ENCODE data around the gene NOL8.
A peak's percentile ranks its signal among the peaks of the same experiment; 100 is the strongest.

Gene NOL8

DNA sequence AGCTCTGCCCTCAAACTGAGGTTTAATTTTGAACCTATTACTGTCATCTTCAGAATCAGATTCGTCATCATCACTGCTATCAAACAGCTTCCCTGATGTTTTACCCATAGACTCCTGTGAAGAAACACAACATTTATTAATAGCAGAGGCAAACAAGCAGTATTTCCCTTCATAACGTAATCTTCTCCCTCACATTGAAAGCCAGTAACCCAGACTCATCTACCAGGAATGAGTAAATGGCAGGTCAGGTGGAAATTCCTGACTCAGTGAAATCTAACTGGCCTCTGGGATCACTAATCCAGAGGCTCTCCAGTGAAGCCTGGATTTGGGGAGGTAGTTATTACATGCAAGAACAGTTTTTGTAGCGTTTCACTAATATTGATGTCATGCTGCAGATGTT, 14.6 kb downstream of the NOL8 start:
- no peak for DNase-seq

DNA sequence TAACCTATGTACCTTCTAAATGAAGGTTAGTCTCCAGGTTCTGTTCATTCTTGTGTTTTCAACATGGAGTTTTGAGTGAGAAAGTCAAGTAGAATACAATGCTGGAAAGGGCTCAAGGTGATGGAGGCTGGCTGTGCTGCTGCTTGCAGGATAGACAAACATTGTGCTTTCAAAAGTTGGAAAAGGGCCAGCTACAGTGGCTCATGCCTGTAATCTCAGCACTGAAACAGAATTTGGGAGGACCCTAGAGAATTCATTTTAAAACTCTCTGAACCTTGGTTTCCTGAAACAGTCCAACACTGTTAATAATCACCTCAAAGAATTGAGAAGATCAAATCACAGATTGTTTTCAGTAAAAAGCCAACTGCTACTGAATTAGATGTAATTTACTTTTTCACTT, 16.3 kb downstream of the NOL8 start:
- no peak for DNase-seq

DNA sequence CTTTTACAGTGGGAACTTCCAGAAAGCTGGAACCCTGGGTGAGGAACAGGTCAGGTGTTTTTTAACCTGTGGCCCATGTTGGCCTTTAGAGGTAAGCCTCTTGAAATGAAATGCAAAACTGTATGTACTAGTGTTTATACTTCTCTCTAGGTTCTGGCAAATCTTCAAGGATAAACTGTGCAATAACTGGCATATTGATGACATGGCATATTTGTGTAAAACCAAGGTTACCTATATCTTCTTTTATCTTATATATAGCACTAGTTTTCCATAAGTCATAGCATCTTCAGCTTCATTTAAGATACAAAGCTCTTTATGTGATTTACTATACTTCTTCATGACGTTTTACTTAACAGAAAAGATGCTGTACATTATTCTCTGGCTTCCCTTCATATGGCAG, 24.2 kb downstream of the NOL8 start:
- no peak for DNase-seq

DNA sequence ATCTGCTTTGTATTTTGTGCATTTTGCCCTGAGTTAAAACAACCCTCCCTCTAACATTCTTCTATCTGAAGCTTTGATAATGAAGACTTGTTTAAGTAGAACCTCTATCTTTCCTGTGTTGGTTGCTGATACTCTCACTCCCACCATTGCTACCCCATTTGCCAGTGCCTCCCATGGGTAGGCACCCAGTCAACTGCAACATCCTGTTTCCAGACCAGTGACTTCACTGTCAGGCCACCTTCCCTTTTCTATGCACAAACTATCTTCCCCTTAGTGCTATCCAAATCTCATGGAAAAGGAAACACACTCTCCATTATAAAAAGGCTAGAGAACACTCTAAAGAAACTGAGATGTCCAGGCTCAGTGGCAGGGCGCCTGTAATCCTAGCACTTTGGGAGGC, 26.0 kb downstream of the NOL8 start:
- DNase-seq, result no peak

DNA sequence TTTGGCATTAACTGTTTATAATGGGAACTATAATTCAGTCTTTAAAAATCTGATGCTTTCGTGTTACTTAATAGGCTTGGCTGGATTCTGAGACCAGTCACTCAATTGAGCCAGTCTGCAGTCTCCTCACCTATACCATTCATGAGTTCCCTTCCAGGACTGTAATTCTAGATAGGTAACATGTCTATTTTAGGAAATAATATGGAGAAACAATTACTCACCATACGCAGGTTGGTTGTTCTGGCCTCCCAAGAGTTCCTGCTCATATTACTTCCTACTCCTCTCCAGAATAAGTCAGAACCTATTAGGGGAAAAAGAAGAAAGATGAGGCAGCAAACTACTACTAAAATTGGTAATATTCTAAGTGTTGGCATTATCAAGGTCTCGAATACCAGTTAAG, 27.1 kb downstream of the NOL8 start:
- DNase-seq, result no peak

DNA sequence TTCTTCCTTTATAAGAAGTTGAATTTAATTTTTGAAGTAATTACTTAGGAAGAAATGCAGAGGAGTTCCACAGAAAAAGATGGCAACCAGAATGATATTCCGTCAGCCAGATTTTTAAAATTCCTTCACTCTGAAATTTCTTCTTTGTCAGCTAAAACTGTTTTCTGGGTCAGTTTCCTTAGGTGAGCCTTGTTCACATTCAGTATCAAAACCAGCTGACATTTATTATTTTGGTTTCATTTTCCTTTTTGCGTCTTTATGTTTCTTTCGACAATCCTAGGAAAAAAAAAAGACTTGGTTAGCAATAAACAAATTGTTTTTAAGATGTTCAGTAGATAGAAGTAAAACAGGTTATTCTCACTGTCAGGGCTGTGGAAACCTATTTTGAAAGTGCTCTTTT, 27.5 kb downstream of the NOL8 start:
- DNase-seq, result no peak

DNA sequence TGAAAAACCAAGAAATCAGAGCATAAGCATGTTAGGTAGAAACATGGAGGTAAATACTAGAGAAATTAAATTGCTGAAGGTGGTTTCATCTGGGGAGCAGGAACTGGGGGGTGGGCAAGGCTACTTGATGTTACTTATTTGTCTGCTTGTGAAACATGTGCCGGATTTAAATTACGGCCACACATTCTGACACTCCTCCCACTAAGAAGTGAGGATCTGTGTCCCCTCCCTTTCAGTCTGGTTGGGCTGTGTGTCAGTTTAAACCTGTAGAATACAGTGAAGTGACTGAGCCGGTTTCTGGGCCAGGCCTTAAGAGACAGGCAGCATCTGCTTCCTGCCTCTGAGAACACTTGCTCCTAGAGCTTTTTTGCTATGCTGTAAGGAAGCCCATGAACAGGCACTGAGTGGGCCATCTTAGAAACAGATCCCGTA, 29.3 kb downstream of the NOL8 start:
- DNase-seq, result no peak

DNA sequence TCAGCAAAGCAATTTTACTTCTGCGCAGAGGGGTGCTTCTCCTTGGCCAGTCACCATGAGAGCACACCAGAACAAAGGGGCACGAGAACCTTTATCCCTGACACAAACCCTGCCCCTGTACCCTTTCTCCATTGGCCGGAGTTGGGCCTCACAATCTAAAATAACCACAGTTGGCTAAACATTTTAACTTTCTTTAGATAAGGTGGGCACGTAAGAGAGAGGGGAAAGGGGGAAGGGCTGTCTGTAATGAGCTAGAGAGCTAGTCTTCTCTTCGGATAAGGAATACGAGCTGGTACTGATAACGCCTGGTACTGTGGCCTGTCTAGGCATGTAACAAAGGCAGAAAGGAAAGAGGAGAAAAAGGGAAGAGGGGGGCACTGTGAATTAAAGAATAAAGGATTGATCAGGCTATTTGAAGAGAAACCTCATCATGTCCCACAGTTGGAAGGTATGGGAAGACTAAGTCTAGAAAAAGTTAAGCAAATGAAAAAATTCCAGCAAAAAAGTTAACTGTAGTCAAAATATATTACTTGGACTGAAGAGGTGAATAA, 29.8 kb downstream of the NOL8 start:
- DNase-seq, result no peak

DNA sequence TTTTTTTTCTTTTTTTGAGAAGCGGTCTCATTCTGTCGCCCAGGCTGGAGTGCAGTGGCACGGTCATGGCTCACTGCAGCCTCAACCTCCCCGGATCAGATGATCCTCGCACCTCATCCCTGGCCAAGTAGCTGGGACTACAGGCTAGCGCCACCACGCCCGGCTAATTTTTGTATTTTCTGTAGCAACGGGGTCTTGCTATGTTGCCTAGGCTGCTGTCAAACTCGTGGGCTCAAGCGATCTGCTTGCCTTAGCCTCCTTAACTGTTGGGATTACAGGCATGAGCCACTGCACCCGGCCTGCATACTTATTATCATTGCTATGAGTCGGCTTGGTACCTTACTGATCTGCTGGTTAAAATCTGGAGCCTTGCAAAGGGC, 30.9 kb downstream of the NOL8 start:
- peak; percentile 23 for DNase-seq

DNA sequence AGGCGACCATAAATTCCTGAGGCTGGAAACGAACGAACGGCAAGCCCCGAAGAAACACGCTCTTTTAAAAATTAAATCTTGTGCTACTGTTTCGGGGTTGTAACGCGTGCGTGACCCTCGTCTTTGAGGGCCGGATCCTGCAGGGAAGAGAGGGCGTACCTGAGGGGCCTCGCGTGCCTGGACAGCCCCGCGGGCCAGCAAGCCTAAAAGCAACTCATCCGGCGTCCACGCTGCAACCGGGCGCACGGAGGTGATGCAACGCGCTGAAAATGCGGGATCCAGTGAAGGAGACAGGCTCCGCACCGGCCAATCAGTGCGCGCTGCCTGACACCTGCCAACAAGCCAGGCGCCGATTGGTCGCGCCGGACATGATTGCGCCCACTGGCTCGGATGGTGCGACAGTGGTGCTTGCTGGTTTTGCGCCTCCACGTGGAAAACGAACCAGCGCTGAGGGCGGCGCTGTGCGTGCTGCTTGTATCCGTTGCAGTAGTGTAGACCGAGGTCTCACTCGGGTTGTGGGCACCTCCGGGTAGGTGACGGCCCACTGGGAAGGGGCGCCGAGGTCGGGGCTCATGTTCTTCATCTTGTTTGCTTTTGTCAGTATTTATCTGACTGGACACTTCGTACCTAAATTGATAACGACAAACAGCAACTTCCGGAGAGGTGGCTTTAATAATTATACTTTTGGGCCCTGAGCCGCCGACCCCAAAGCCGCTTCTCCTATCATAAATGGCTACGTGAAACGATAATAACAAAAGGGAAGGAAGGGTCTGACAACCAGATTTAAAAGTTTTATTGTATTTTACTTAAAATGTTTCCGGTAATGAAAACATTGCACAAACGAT, 31.5 kb downstream of the NOL8 start, which contains the start of gene IARS1:
TSS of gene IARS1 (minus strand) at position 246 of the 845 bp plus-strand sequence. CDS start 4,278 bp downstream, outside the sequence.
- DNase-seq, result peak; percentile 99

DNA sequence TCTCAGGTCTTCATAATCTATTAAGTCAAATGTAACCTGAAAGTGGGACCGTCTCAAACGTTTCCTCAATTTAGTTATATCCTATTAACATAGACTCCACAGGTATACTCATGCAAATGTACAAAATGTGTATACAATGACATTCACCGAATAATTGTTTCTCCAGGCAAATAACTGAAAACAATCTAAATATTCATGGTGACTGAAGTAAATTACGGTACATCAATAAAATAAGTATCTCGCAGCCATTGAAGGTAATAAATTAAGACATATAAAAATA, 32.1 kb downstream of the NOL8 start:
- no peak for DNase-seq

DNA sequence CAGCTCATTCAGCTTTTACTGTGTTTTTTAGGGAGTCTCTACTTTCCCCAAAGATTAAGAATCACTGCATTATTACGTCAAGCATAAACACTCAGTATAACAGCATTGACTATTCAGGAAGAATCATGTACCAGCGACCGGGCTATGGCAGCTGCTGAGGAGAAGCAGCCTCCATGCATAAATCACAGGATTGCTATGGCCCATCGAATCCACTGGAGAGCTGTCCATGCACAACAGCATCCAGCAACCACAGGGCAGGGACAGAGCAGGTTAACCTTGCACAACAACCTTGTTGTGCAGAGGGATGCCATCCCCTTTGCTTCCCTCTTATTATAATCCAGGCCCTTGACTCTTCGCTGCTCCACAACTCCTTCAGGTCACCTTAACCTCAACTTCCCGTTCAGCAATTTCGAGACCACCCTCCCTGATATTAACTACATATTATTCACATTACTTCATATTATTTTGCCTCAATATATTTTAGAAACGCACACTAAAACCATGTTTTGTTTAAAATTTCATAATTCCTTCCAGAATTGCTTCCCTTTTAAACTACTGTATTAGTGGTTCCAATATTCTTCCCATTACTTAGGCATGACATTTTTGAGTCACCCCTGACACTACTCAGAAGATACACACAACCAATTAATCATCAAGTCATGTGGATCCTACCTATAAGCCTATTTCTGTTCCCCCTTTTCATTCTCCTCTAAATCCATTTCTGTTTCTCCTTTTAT, 32.6 kb downstream of the NOL8 start:
- DNase-seq, result peak; percentile 21

DNA sequence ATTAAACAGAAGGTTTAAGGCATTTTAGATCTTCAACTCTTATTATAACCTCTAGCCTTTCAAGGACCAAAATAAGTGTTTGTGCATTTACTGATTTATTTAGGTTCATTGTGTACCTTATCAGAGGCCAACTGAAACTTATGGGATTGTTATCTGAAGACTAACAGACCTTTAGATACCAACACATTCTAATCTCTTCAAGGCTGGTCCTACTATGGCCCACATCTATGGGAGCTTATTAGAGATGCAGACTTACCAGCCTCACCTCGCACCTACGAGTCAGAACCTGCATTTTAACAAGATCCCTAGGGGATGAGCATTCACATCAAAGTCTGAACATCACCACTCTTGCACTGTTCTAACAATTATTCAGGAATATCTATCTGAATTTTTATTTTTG, 33.6 kb downstream of the NOL8 start:
- DNase-seq, result no peak

DNA sequence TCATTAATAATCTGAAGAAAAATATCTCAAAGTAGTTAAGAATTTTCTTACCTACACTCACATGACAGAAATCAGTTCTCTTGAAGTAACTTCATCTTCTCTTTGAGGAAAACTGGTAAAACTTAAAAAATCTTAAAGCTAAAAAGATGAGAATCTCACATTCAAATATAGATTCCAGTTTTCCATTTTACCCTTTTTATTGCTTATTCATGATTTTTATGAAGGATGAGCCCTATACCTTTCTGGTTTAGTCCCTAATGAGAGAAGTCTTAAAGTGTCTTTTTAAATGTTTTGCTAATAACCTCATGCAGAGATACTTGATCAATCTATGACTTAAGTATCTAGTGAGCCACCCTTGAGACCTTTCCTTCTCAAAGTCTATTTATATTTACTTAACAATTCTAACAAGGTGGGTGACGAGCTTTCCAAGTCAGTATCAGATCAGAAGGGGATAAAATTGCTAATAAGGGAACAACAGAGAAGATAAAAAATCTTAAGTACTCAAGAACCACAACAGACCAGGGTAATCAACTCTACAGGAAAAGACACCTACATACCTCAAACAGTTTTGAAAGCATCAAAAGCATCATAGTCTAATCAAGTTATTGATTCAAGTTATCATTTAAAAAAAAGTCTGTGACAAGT, 34.2 kb downstream of the NOL8 start:
- no peak for DNase-seq

DNA sequence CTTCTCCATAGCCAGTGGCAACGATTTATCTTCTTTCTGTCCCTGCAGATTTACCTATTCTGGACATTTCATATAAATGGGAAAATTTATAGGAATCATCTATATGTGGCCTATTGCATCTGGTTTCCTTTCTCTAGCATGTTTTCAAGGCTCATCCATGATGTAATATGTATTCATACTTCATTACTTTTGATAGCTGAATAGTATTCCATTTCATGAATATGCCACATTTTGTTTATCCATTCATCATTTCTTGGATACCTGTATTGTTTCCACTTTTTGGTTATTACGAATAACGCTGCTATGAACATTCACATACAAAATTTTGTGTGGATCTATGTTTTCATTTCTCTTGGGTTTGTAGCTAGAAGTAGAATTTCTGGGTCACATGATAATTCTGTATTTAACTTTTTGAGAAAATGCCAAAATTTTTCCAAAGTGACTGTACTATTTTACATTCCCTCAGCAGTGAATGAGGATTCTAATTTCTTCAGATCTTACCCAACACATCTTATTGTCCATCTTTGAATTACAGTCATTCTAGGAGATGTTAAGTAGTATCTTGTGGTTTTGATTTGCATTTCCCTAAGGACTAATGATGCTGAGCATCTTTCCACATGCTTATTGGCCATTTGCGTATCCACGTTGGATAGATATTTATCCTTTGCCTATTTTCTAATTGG, 35.3 kb downstream of the NOL8 start:
- DNase-seq, result peak; percentile 76

DNA sequence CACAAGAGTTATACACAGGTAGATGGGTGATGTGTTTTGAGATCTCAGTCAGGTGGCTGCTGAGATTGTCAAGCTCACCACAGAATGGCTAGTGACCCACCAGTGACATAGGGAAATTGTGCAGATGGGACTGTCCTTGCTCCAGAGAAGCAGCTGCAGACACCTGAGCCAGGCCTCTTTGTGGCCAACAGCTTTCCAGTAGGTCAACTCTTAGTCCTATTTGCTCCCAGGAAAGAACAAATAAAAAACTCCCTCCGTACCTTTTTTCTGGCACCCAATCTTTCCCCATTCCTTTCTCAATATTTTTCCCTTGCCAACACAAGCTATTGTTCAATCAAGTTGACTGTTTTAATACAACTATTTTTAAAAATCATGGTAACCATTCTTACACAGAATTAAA, 45.8 kb downstream of the NOL8 start:
- DNase-seq, result no peak

DNA sequence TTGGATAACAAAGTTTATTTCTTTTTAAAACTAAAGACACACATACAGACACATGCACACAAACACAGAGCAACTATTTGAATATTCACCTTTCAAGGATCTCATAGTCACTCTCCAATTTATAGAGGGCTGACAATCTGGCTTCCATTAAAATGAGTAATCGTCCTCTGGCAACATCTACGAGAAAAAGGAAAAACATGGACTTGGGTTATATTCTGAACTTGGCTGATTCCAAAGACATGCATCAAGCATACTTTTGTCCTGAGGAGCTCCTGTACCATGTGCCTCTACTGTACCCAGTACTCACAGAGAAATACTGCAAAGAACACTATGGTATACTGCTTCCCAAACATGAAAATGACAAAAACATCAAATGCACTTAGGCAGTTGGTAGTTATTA, 47.0 kb downstream of the NOL8 start:
- peak; percentile 55 for DNase-seq

DNA sequence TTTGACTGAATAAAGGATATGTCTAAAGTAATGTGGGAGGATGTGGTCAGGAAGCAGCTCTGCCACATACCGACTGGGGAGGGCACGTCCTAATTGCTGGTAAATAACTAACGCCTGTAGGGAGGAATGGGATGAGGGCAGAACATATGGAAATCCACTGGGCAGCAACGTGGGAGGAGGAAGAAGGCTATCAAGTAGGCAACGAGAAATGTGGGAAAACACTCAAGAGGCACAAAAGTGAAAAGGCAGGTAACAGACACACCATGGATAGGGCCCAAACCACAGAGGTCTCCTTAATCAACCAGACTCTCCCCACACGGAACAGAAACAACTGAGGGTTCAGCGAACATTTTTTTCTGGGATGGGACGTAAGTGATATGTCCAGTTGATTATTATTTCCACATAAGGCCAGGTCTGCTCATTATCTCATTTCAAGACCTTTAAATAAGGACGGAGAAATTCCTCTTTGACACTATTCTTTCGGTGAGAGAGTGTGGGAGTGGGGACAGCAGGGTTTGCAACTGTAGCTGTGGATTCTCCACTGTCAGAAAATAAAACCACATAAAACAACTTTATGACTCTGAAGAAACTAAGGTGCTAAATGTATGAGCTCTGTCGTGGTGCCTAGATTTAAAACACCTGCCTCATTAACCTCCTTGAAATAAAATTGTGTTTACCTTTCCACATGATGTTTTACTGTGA, 48.7 kb downstream of the NOL8 start:
- DNase-seq, result no peak

DNA sequence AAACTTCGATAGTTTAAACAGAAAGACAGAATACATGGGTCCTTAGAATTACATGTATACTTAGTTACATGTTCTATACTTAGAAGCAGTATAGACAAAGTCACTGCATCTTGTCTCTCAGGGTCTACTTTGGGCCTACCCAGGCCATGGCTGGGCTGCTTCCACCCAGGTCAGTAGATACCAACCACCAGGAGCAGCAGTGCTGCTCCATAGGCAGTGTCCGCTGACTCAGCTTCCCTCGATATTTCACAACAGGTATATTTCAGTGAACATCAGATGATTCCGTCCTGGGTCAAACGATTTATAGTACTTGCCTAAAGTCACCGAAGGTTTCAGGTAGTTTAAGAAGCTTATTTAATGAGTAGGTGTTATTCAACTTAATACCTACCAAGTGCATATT, 49.6 kb downstream of the NOL8 start:
- DNase-seq, result no peak

DNA sequence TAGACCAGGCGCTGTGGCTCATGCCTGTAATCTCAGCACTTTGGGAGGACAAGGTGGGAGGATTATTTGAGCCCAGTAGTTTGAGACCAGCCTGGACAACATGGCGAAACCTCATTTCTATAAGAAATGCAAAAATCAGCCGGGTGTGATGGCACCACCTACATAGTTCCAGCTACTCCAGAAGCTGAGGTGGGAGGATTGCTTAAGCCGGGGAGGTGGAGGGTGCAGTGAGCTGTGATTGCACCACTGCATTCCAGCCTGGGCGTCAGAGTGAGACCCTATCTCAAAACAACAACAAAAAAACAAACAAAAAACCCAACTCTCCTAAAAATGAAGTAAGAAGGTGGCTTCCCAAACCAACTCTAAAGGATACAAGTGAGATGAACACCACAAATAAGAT, 54.6 kb downstream of the NOL8 start:
- DNase-seq, result no peak

DNA sequence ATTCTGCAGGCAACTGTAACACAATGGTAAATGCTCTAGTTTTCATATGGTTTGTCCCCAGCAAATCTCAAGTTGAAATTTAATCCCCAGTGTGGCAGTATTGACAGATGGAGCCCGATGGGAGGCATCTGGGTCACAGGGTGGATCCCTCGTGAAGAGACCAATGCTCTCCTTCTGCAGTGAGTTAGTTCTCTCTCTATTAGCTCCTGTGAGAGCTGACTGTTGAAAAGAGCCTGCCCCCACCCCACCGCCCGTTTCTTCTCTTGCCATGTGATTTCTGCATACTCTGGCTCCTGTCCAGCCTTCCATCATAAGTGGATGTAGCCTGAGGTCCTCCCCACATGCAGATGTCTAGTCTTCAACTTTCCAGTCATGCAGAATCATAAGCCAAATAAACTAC, 58.7 kb downstream of the NOL8 start:
- DNase-seq, result no peak

DNA sequence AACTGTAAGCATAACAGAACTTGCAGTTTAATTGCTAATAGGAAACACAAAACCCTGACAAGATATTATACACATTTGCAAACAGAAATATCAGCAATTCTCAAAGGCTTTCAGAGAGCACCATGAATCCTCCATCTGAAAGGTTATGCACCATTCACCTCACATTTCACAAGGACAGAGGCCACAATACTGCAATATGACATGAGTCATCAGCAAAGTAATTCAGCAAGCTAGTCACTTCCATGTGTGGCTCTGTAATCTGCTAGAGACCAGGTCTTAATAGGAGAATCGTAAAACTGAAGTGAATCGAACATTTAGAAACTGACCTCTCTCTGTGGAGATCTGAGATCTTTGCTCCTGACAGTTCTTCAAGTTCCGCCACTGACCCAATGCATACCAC, 60.0 kb downstream of the NOL8 start:
- no peak for DNase-seq
